Suprapubic skin (tissue), 4 donors: ENCODE results near the gene CDO1. TPM values are rescaled to one million over a fixed set of nuclear protein-coding genes. Genes with fewer than 3 reads are reported as not detected.
"Not testable (repeated sequence)": the region's sequence is repeated elsewhere in the genome, so short reads cannot be mapped to it uniquely, and the experiment has no call there.

ENCODE experiments used
- DNase-seq, 2 donors: peaks; one replicate each; pipeline ENCODE4 v3.0.0-alpha.2; 2019; ENCODE audit warnings: low spot score in 2 of 2
- H3K27ac ChIP-seq: fragments of 200-600 bp; sonication (generic); one replicate; pipeline ENCODE4 v1.5.1; 2019
- H3K27me3 ChIP-seq: fragments of 200-600 bp; sonication (generic); one replicate; pipeline ENCODE4 v1.5.1; 2019
- H3K36me3 ChIP-seq: fragments of 200-600 bp; sonication (generic); one replicate; pipeline ENCODE4 v1.5.1; 2019
- H3K4me1 ChIP-seq: fragments of 200-600 bp; sonication (generic); one replicate; pipeline ENCODE4 v1.5.1; 2019
- H3K4me3 ChIP-seq: fragments of 200-600 bp; sonication (generic); one replicate; pipeline ENCODE4 v1.5.1; 2019; ENCODE audit warnings: mild to moderate bottlenecking
- H3K9me3 ChIP-seq: fragments of 200-600 bp; sonication (generic); one replicate; pipeline ENCODE4 v1.5.1; 2019
- EP300 ChIP-seq: sonication (generic); formaldehyde crosslinking; IDR thresholded peaks from one replicate; pipeline ENCODE4 v1.6.1; 2017; ENCODE audit warnings: antibody characterized with exemption
- POLR2A ChIP-seq, 2 donors: fragments of 450-650 bp; IDR thresholded peaks; one replicate each; pipeline ENCODE4 v1.6.1; 2017; ENCODE audit warnings: antibody characterized with exemption in 2 of 2, mild to moderate bottlenecking in 2 of 2, moderate library complexity in 2 of 2
- POLR2AphosphoS5 ChIP-seq, 3 donors: sonication (generic); formaldehyde crosslinking; IDR thresholded peaks; one replicate each; pipeline ENCODE4 v1.6.1; 2017; ENCODE audit warnings: antibody characterized with exemption in 3 of 3
- WGBS: methylation state at CpG from one replicate; pipeline ENCODE4 v1.1.5; 2018; 5-methylcytosine and 5-hydroxymethylcytosine counted together
- total RNA-seq, 4 donors: library from RNA; depleted of rRNA; stranded (reverse); fragments of >200 nt; gene quantifications; one replicate each; pipeline ENCODE4 v1.1.0, GENCODE V29; 2016
- TF ChIP-seq, protein P1 (sequence below), 2 donors: fragments of 200-600 bp in 1 of 2; fragments of 450-650 bp in 1 of 2; sonication (generic) in 1 of 2; IDR thresholded peaks; one replicate each; pipeline ENCODE4 v1.5.1; 2016 to 2019; ENCODE audit warnings: antibody characterized with exemption in 2 of 2, mild to moderate bottlenecking in 1 of 2, moderate library complexity in 1 of 2

Gene CDO1
- total RNA-seq, 4 donors from 2014 or later: 2.6 to 6.0 (median 4.4) TPM

DNA sequence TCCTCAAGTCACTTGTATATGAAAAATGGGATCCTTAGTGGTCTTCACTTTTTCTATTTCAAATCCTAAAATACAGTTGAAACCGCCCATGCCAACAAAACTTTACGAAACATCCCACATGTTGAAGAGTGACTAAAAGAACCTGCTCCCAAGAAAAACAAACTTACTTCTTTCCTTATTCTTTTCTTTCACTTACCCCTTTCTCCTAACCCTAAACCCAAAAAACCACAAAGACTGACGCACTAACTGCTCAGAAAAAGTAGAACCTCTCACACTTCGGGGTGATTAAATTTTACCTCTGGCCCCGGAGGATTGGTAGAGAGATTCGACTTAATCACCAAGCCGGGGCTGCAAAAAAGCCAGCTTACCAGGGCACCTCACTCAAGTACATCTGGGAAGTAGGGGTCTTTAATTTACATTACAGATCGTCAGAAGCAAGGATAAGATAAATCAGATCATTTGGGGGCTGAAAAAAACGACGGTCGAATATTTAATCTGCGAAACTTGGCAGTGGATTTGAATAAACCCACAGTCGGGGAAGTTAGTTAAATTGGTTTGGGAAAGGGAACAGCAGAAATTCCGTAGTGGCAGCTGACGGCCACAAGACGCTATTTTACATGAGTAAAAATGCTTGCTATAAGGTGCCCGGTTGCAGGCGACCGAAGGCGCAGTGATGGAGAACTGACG, 1.3 kb downstream of the CDO1 start:
- WGBS: 36% methylated on average over 21 of the region's 21 CpGs
- no peak overlapping the region for H3K27ac ChIP-seq
- no peaks in the 10 kb centered on the region for H3K9me3 ChIP-seq
- H3K4me3 ChIP-seq: peak overlapping the region; percentile 53
- peaks cover 42% of the 10 kb centered on the region for H3K27me3 ChIP-seq
- TF ChIP-seq EP300 (no peak), POLR2A (IDR thresholded peaks at IDR 0.05) (no peak), POLR2AphosphoS5 (IDR thresholded peaks at IDR 0.05) (no peak)
- TF ChIP-seq, protein P1, sequence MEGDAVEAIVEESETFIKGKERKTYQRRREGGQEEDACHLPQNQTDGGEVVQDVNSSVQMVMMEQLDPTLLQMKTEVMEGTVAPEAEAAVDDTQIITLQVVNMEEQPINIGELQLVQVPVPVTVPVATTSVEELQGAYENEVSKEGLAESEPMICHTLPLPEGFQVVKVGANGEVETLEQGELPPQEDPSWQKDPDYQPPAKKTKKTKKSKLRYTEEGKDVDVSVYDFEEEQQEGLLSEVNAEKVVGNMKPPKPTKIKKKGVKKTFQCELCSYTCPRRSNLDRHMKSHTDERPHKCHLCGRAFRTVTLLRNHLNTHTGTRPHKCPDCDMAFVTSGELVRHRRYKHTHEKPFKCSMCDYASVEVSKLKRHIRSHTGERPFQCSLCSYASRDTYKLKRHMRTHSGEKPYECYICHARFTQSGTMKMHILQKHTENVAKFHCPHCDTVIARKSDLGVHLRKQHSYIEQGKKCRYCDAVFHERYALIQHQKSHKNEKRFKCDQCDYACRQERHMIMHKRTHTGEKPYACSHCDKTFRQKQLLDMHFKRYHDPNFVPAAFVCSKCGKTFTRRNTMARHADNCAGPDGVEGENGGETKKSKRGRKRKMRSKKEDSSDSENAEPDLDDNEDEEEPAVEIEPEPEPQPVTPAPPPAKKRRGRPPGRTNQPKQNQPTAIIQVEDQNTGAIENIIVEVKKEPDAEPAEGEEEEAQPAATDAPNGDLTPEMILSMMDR (IDR thresholded peaks at IDR 0.05): no peak
- H3K36me3 ChIP-seq: no peaks in the 10 kb centered on the region
- no peak for DNase-seq
- peaks cover 22% of the 10 kb centered on the region for H3K4me1 ChIP-seq

DNA sequence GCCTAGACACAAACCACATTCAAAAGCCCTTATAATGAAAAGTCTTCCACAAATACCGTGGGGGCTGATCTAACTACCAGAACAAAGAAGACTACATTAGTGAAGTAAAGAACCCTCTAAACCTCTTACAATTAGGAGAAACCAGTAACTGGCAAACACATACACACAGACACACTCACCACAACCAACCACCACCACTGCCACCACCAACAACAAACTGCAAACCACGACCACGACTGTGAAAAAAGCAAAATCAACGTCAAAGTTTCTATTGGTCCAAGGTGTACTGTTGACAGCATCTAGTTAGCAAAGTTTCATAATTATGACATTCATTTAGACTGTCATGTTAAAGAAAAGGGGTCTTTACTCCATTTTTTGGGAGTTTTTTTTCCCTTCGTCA, 2.7 kb downstream of the CDO1 start:
- DNase-seq: no peak
- TF ChIP-seq POLR2A (IDR thresholded peaks at IDR 0.05) (no peak), EP300 (no peak), POLR2AphosphoS5 (IDR thresholded peaks at IDR 0.05) (no peak)
- TF ChIP-seq, protein P1 (IDR thresholded peaks at IDR 0.05): no peak
- H3K4me1 ChIP-seq: peaks cover 23% of the 10 kb centered on the region
- no peak overlapping the region for H3K27ac ChIP-seq
- peaks cover 42% of the 10 kb centered on the region for H3K27me3 ChIP-seq
- WGBS: 77% methylated on average over 5 of the region's 5 CpGs
- no peaks in the 10 kb centered on the region for H3K9me3 ChIP-seq
- H3K4me3 ChIP-seq: no peak overlapping the region
- no peaks in the 10 kb centered on the region for H3K36me3 ChIP-seq

DNA sequence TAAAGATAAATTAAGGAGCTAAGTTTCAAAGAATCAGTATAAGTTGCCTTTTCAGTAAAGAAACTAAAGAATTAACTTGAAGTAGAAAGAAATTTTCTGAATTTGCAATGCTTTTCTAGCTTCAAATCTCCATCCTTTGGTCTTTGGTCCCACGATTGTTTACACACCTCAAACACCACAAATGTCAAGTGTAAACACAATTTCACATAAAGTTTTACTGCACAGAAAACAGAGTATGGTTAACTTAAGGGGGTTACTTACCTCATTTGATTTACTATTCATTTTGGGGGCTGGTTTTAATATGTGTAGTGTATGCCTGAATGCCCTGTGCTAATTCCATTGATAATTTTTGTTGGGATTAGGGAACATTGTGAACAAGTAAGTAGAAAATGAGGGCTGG, 4.1 kb downstream of the CDO1 start:
- peaks cover 23% of the 10 kb centered on the region for H3K4me1 ChIP-seq
- H3K9me3 ChIP-seq: no peaks in the 10 kb centered on the region
- WGBS: 90% methylated on average over 1 of the region's 1 CpG
- H3K36me3 ChIP-seq: no peaks in the 10 kb centered on the region
- H3K27me3 ChIP-seq: peaks cover 42% of the 10 kb centered on the region
- DNase-seq: no peak
- no peak overlapping the region for H3K4me3 ChIP-seq
- no peak overlapping the region for H3K27ac ChIP-seq
- no peak for TF ChIP-seq POLR2A (IDR thresholded peaks at IDR 0.05)
- TF ChIP-seq, protein P1 (IDR thresholded peaks at IDR 0.05): no peak
- TF ChIP-seq EP300: no peak
- no peak for TF ChIP-seq POLR2AphosphoS5 (IDR thresholded peaks at IDR 0.05)

DNA sequence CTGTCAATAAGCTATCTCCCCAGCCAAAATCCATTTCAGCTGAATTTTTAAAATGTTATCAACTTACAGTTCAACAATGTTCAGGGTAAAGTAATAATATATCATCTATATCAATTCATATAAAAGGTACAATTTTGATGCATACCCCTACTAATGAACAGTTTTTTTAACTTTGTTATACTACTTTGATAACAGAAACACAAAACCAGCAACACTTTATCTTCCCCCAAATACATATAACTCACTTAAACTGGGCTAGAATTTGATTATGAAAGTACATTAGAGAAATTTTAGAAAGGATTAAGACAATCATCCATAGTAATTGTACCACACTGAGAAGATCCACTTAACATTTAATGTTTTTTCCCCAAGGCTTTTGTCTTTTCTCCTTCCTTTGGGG, 5.1 kb downstream of the CDO1 start:
- H3K36me3 ChIP-seq: no peaks in the 10 kb centered on the region
- peaks cover 32% of the 10 kb centered on the region for H3K27me3 ChIP-seq
- H3K4me1 ChIP-seq: peaks cover 17% of the 10 kb centered on the region

DNA sequence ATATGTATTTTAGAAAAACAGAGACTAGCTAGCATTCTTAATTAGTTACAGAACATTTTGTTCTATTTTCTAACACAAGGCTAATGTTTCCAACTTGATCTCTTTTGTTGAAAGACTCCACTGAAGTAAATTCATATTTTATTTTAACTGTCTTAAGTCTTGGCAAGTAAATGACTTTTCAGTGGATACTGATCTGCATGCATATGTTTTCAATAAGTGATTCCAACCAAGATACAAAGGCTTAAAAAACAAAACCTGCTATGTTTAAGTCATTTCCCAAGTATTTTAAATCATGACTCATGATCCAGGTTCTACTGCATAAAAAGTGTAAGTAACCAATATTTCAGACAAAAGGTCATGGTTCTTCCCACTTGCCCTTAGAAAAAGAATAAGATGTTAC, 5.7 kb downstream of the CDO1 start:
- Histone ChIP-seq H3K27me3 (peaks cover 26% of the 10 kb centered on the region), H3K9me3 (no peaks in the 10 kb centered on the region), H3K36me3 (no peaks in the 10 kb centered on the region), H3K27ac (no peak overlapping the region), H3K4me3 (no peak overlapping the region), H3K4me1 (peaks cover 11% of the 10 kb centered on the region)
- DNase-seq: no peak
- no peak for TF ChIP-seq POLR2AphosphoS5 (IDR thresholded peaks at IDR 0.05)
- TF ChIP-seq POLR2A (IDR thresholded peaks at IDR 0.05): no peak

More for the DNA sequence above, 5.1 kb downstream of the CDO1 start:
- Histone ChIP-seq H3K9me3 (no peaks in the 10 kb centered on the region), H3K4me3 (no peak overlapping the region), H3K27ac (no peak overlapping the region)
- no peak for DNase-seq
- TF ChIP-seq EP300 (no peak), POLR2AphosphoS5 (IDR thresholded peaks at IDR 0.05) (no peak), POLR2A (IDR thresholded peaks at IDR 0.05) (no peak)
- TF ChIP-seq, protein P1 (IDR thresholded peaks at IDR 0.05): no peak

DNA sequence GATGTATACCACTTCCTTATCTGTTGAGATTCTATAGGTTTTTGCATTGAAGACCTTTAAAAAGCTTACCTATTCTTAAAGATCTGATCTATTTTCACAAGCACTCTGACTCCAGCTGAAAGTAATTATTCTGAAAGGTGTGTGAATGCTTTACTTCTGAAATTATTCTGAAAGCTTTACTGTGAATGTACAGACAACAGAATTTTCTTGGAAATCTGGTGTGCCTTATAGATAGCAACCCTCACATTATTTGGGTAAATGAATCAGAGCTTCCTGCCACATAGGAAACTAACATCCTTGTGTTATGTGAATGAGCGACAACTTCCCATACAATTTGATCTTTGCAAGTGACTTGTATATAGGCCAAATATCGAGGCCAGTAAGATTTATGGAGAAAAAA, 6.5 kb downstream of the CDO1 start:
- Histone ChIP-seq H3K9me3 (no peaks in the 10 kb centered on the region), H3K4me1 (peaks cover 3% of the 10 kb centered on the region), H3K27ac (no peak overlapping the region), H3K4me3 (no peak overlapping the region), H3K27me3 (peaks cover 18% of the 10 kb centered on the region), H3K36me3 (no peaks in the 10 kb centered on the region)
- 65% methylated on average over 2 of the region's 2 CpGs for WGBS
- DNase-seq: no peak
- no peak for TF ChIP-seq POLR2A (IDR thresholded peaks at IDR 0.05)
- no peak for TF ChIP-seq EP300
- no peak for TF ChIP-seq POLR2AphosphoS5 (IDR thresholded peaks at IDR 0.05)
- TF ChIP-seq, protein P1 (IDR thresholded peaks at IDR 0.05): no peak

DNA sequence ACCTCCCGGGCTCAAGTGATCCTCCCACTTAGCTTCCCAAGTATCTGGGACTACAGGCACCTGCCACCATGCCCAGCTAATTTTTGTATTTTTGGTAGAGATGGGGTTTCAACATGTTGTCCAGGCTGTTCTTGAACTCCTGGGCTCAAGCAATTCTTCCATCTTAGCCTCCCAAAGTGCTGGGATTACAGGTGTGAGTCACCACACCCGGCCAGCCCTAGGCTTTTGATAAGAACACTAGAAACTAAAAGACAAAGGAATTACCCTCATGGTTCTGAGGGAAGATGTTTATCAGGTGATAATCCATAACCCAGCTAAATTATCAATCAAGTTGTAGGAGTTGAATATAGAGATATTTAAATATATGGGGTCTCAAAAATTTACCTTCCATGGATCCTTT, 8.4 kb downstream of the CDO1 start:
- H3K4me1 ChIP-seq, H3K27me3 ChIP-seq, H3K4me3 ChIP-seq, H3K36me3 ChIP-seq, H3K27ac ChIP-seq, DNase-seq, H3K9me3 ChIP-seq: not testable (repeated sequence)
- whole genome bisulfite sequencing: 93% methylated on average over 2 of the region's 2 CpGs
